ENCODE results near the gene KIAA0319L.

The KIAA0319L gene

GRCh38 chr1:35452106-35452774, 105.0 kb downstream of the KIAA0319L start:
- H3K27ac ChIP-seq = no peak overlapping the region
- peaks cover 20% of the 10 kb centered on the region for H3K36me3 ChIP-seq (replicated peaks)
- no peaks in the 10 kb centered on the region for H3K27me3 ChIP-seq (replicated peaks)
- in situ Hi-C loops (cut with HindIII; ENCODE audit: low pct_ligation_motif_present, low sequenced_read_pairs) = no loop called here
- no peak for DNase-seq
- H3K4me3 ChIP-seq (ENCODE audit: low read depth, low read length) = no peak overlapping the region
- peak; percentile 23 for TF ChIP-seq CTCF (IDR thresholded peaks at IDR 0.05; ENCODE audit: low read depth, low read length, missing control alignments)

GRCh38 chr1:35451125-35451528, 106.1 kb downstream of the KIAA0319L start:
- Histone ChIP-seq H3K27ac (peak overlapping the region; percentile 14), H3K36me3 (replicated peaks) (peaks cover 25% of the 10 kb centered on the region), H3K27me3 (replicated peaks) (no peaks in the 10 kb centered on the region), H3K4me3 (ENCODE audit: low read depth, low read length) (no peak overlapping the region)
- DNase-seq = peak; percentile 86
- peak; percentile 89 for TF ChIP-seq CTCF (IDR thresholded peaks at IDR 0.05; ENCODE audit: low read depth, low read length, missing control alignments)
- in situ Hi-C loops (cut with HindIII; ENCODE audit: low pct_ligation_motif_present, low sequenced_read_pairs) = no loop called here

- in situ Hi-C loops (cut with HindIII; ENCODE audit: low pct_ligation_motif_present, low sequenced_read_pairs) = no loop called here
- H3K36me3 ChIP-seq (replicated peaks) = peaks cover 27% of the 10 kb centered on the region
- no peak for TF ChIP-seq CTCF (IDR thresholded peaks at IDR 0.05; ENCODE audit: low read depth, low read length, missing control alignments)
- H3K27me3 ChIP-seq (replicated peaks) = no peaks in the 10 kb centered on the region
- no peak overlapping the region for H3K4me3 ChIP-seq (ENCODE audit: low read depth, low read length)
- H3K27ac ChIP-seq = peak overlapping the region; percentile 98
- peak; percentile 95 for DNase-seq
Measured at GRCh38 chr1:35449334-35450008, 107.7 kb downstream of the KIAA0319L start.

GRCh38 chr1:35448344-35448801, 108.8 kb downstream of the KIAA0319L start:
- Histone ChIP-seq H3K36me3 (replicated peaks) (peaks cover 32% of the 10 kb centered on the region), H3K4me3 (ENCODE audit: low read depth, low read length) (no peak overlapping the region), H3K27ac (peak overlapping the region; percentile 98), H3K27me3 (replicated peaks) (no peaks in the 10 kb centered on the region)
- in situ Hi-C loops (cut with HindIII; ENCODE audit: low pct_ligation_motif_present, low sequenced_read_pairs) = no loop called here
- peak; percentile 93 for DNase-seq
- no peak for TF ChIP-seq CTCF (IDR thresholded peaks at IDR 0.05; ENCODE audit: low read depth, low read length, missing control alignments)

GRCh38 chr1:35447278-35447677, 109.9 kb downstream of the KIAA0319L start:
- in situ Hi-C loops (cut with HindIII; ENCODE audit: low pct_ligation_motif_present, low sequenced_read_pairs) = no loop called here
- TF ChIP-seq CTCF (IDR thresholded peaks at IDR 0.05; ENCODE audit: low read depth, low read length, missing control alignments) = no peak
- DNase-seq = no peak
- Histone ChIP-seq H3K36me3 (replicated peaks) (peaks cover 41% of the 10 kb centered on the region), H3K27me3 (replicated peaks) (no peaks in the 10 kb centered on the region), H3K27ac (no peak overlapping the region), H3K4me3 (ENCODE audit: low read depth, low read length) (no peak overlapping the region)

Data from brain microvascular endothelial cell (primary cell).